H1 (cell line): ENCODE results near the gene DUOX1.

Experiments used
- CTCF ChIP-seq, 3 experiments: IDR thresholded peaks; 1 replicate in 2 of 3; 2 replicates in 1 of 3; pipeline versions ENCODE4 v1.5.1 to v1.6.1; 2011; ENCODE audit warnings: low read length in 3 of 3, mild to moderate bottlenecking in 3 of 3, inconsistent platforms in 2 of 3, low read depth in 1 of 3, moderate library complexity in 1 of 3; ENCODE audit not compliant: insufficient read depth in 1 of 3; ENCODE audit errors: control extremely low read depth in 1 of 3
- EGR1 ChIP-seq: IDR thresholded peaks from 2 replicates; pipeline ENCODE4 v1.6.1; 2011; ENCODE audit warnings: low read depth, low read length, borderline replicate concordance
- EP300 ChIP-seq, 2 experiments: IDR thresholded peaks; 1 replicate in 1 of 2; 2 replicates in 1 of 2; pipeline ENCODE4 v1.6.1; 2011 to 2012; ENCODE audit warnings: low read depth in 2 of 2, low read length in 2 of 2, mild to moderate bottlenecking in 2 of 2, borderline replicate concordance in 1 of 2, inconsistent platforms in 1 of 2, moderate library complexity in 1 of 2
- EZH2 ChIP-seq: fragments of 200-600 bp; sonication (generic); IDR thresholded peaks from 2 replicates; pipeline ENCODE4 v1.7.1; 2012; ENCODE audit warnings: low read depth, mild to moderate bottlenecking, moderate library complexity, low read length, inconsistent platforms; ENCODE audit not compliant: severe bottlenecking
- HDAC2 ChIP-seq, 2 experiments: fragments of 300-600 bp in 1 of 2; sonication (generic) in 1 of 2; IDR thresholded peaks; 2 replicates each; pipeline ENCODE4 v1.6.1; 2011 to 2012; ENCODE audit warnings: low read depth in 2 of 2, low read length in 2 of 2, mild to moderate bottlenecking in 2 of 2, moderate library complexity in 2 of 2, borderline replicate concordance in 1 of 2, inconsistent platforms in 1 of 2
- KDM1A ChIP-seq: fragments of 200-600, 300-600 bp; sonication (generic); IDR thresholded peaks from 2 replicates; pipeline ENCODE4 v1.7.1; 2016; ENCODE audit warnings: mild to moderate bottlenecking, low read length, borderline replicate concordance
- MAX ChIP-seq: IDR thresholded peaks from 2 replicates; pipeline ENCODE4 v1.6.1; 2012; ENCODE audit warnings: inconsistent platforms
- POLR2A ChIP-seq, 2 experiments: IDR thresholded peaks; 1 replicate in 1 of 2; 2 replicates in 1 of 2; pipeline ENCODE4 v1.6.1; 2011; ENCODE audit warnings: low read depth in 2 of 2, low read length in 2 of 2, mild to moderate bottlenecking in 2 of 2; ENCODE audit errors: control extremely low read depth in 1 of 2
- POLR2AphosphoS5 ChIP-seq: IDR thresholded peaks from 2 replicates; pipeline ENCODE4 v1.6.1; 2011; ENCODE audit warnings: low read depth, low read length
- RAD21 ChIP-seq, 2 experiments: IDR thresholded peaks in 1 of 2; conservative IDR thresholded peaks in 1 of 2; 2 replicates each; pipeline ENCODE4 v1.6.1; 2011; ENCODE audit warnings: low read depth in 2 of 2, low read length in 2 of 2, improper control_type of control experiment in 1 of 2, inconsistent platforms in 1 of 2, mild to moderate bottlenecking in 1 of 2, moderate library complexity in 1 of 2
- RNF2 ChIP-seq: fragments of 200-900, 300-1000 bp; sonication (generic); IDR thresholded peaks from 2 replicates; pipeline ENCODE4 v1.7.1; 2016; ENCODE audit warnings: borderline replicate concordance, low read depth, mild to moderate bottlenecking, antibody characterized with exemption, low read length; ENCODE audit not compliant: poor library complexity, severe bottlenecking; ENCODE audit errors: missing control alignments
- SIRT6 ChIP-seq: IDR thresholded peaks from one replicate; pipeline ENCODE4 v1.7.1; 2012; ENCODE audit warnings: low read length, inconsistent platforms
- SRF ChIP-seq: IDR thresholded peaks from 2 replicates; pipeline ENCODE4 v1.6.1; 2011; ENCODE audit warnings: mild to moderate bottlenecking, low read depth, low read length, moderate library complexity
- YY1 ChIP-seq: IDR thresholded peaks from 2 replicates; pipeline ENCODE4 v1.6.1; 2011; ENCODE audit warnings: low read depth, mild to moderate bottlenecking, low read length

- TF ChIP-seq RAD21 (IDR thresholded peaks at IDR 0.05 in 1 of 2, conservative IDR thresholded peaks at IDR 0.05 in 1 of 2; ENCODE audit: low read depth in 2 of 2, low read length in 2 of 2) (no peak), CTCF (IDR thresholded peaks at IDR 0.05; ENCODE audit: control extremely low read depth in 1 of 3, insufficient read depth in 1 of 3, low read depth in 1 of 3, low read length in 3 of 3) (no peak), POLR2AphosphoS5 (no peak), MAX (no peak), YY1 (no peak), KDM1A (no peak), EZH2 (no peak), POLR2A (IDR thresholded peaks at IDR 0.05; ENCODE audit: control extremely low read depth in 1 of 2, low read depth in 2 of 2, low read length in 2 of 2) (no peak), HDAC2 (IDR thresholded peaks at IDR 0.05; ENCODE audit: borderline replicate concordance in 1 of 2, low read depth in 2 of 2, low read length in 2 of 2) (no peak), RNF2 (no peak), SIRT6 (no peak), SRF (no peak), EGR1 (no peak), EP300 (IDR thresholded peaks at IDR 0.05; ENCODE audit: borderline replicate concordance in 1 of 2, low read depth in 2 of 2, low read length in 2 of 2) (no peak)
Observed at GRCh38 chr15:45131510-45131909, 1.7 kb downstream of the DUOX1 start.
